ENCODE results near the gene VAMP2. TPM values are rescaled to one million over a fixed set of nuclear protein-coding genes. Genes with fewer than 3 reads are reported as not detected.

The VAMP2 gene
- total RNA-seq, 2 donors from 2014 or later, result 45.1 to 56.3 TPM

GRCh38 chr17:8147805-8148404 lies 14.8 kb downstream of the VAMP2 start:
- no peak for DNase-seq
- ATAC-seq, result no peak
- intact Hi-C loops (cut with DNase I, micrococcal nuclease), result no loop called here

DNA sequence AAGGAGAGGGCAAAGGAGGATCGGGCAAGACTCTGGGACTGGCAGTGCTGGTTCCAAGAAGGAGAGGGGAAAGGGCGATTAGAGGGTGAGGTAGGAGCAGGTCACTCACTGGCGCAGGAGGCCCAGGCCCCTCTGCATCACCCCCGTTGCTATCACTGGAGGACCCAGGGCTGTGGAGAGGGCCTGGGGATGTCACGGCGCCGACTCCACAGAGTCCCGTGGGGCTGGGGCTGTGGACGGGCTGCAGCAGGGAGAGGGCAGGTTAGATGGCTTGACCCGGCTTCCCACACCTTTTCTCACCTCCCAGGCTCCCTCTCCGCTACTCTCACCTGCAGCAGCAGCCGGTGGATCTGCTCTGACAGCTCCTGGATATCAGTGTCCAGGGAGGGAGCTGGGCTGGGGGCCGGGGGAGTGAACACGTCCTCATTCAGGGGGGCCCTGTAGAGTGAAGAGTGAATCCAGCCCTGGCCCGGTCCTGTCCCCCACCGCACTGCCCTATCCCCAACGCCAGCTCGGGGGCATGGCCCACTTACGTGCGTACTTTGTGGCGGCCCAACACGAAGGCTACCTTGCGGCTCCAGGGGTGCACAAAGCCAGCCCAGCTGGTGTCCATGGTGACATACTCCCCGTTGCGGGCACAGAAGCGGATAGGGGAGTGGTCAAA lies 15.5 kb downstream of the VAMP2 start:
- ATAC-seq (no peak), DNase-seq (no peak)
- intact Hi-C loops (cut with DNase I, micrococcal nuclease), result no loop called here

GRCh38 chr17:8146381-8147140 lies 16.2 kb downstream of the VAMP2 start:
- ATAC-seq (no peak), DNase-seq (no peak)
- intact Hi-C loops (cut with DNase I, micrococcal nuclease), result no loop called here

GRCh38 chr17:8145811-8146210 lies 16.9 kb downstream of the VAMP2 start:
- no peak for ATAC-seq
- no peak for DNase-seq
- intact Hi-C loops (cut with DNase I, micrococcal nuclease), result no loop called here

DNA sequence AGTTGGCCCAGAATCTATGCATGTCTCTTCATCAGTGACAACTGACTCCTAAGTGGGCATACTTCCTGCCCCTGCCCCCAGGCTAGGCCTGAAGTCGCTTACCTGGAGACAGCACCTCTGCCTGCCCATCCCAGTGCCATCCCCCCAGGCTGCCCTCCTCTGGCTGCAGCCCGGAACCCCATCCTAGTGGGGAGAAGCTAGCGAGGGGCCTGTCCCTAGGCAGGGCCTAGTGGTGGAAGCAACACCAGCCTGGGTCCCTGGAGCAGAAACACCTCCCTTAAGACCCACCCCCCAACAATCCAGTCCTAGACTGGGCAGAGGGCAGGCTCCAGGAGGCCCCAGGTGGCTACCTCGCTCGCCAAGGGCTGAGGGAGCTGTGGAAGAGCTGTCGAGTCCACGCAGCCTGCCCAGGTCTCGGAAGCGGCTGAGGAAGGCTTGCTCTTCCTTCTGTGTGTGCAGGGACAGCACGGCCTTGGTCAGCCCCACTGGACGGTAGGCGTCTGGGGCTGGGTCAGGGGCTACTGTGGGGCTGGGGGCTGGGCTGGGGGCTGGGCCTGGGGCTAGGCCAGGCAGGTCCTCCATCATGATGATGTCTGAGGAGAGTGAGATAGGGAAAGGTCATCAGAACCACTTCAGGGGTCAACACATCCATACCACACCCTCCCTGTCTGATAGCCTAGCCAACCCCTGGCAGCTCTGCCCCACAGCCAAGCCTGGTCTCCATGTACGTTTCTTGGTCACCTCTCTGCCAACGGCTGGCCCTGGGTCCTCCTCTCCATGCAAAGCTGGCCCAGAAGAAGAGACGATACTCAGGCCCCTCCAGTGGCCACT lies 18.1 kb downstream of the VAMP2 start:
- ATAC-seq (no peak), DNase-seq (no peak)
- intact Hi-C loops (cut with DNase I, micrococcal nuclease), result no loop called here

GRCh38 chr17:8143581-8144400 lies 19.0 kb downstream of the VAMP2 start:
- DNase-seq (no peak), ATAC-seq (no peak)
- intact Hi-C loops (cut with DNase I, micrococcal nuclease), result no loop called here

GRCh38 chr17:8142887-8143580 lies 19.7 kb downstream of the VAMP2 start:
- peak in 1 of 2 donors; percentile 3 for DNase-seq
- intact Hi-C loops (cut with DNase I, micrococcal nuclease), result no loop called here
- no peak for ATAC-seq

GRCh38 chr17:8142158-8142886 lies 20.4 kb downstream of the VAMP2 start:
- ATAC-seq (no peak), DNase-seq (peak in 1 of 2 donors; percentile 6)
- intact Hi-C loops (cut with DNase I, micrococcal nuclease), result no loop called here

- ATAC-seq, result no peak
- intact Hi-C loops (cut with DNase I, micrococcal nuclease), result no loop called here
- peak in 1 of 2 donors; percentile 6 for DNase-seq
Measured at GRCh38 chr17:8141741-8142140, 21.0 kb downstream of the VAMP2 start.

GRCh38 chr17:8141045-8141444 lies 21.7 kb downstream of the VAMP2 start:
- no peak for DNase-seq
- intact Hi-C loops (cut with DNase I, micrococcal nuclease), result no loop called here

GRCh38 chr17:8140065-8141029 lies 22.4 kb downstream of the VAMP2 start:
- intact Hi-C loops (cut with DNase I, micrococcal nuclease), result no loop called here
- DNase-seq, result no peak
- no peak for ATAC-seq

More at GRCh38 chr17:8141045-8141444, 21.7 kb downstream of the VAMP2 start:
- ATAC-seq, result no peak

DNA sequence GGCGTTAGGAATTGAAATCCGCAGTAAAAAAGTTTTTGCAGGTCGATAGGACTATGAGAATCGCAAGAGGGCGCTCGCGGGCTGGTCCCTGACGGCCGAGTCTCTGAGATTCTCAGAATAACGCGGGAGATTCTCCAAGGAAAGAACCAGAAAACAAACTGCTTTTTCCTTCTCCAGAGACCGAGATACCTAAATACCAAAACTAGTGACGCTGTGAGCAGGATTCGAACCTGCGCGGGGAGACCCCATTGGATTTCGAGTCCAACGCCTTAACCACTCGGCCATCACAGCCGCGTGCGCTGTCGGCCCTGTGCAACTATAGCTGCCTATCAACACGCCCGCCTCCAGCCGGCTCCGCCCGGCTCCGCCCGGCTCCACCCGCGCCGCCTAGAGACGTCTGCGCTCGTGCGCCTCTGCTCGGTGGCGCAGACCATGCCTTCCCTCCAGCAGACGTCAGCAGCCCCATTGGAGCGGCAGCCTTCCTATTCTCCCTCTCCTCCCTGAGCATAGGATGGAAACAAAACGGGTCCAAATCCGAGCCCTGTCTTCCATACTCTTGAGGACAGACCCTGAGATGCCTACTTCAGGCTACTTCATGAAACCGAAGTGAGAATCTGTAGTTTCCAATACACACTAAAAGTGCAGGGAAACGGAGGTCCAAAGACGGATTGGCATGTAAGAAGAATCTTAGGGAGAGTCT lies 23.9 kb downstream of the VAMP2 start:
- peak; percentile 96 for ATAC-seq
- DNase-seq, result peak; percentile 91 to 96
- intact Hi-C loops (cut with DNase I, micrococcal nuclease), result no loop called here

DNA sequence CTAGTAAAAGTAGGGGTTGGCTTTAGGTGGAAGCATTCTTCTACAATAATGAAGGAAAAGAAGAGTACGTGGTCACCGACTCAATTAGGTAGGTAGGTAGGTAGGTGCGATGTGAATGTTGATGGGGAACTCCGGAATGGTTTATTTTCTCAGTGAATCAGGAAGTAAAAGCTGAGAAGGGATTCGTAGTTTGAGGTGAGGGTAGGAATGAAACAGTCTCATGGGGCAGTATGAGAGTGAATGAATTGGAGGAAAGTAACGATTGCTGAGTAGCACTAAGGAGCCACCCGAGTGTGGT lies 24.4 kb downstream of the VAMP2 start:
- ATAC-seq, result no peak
- intact Hi-C loops (cut with DNase I, micrococcal nuclease), result no loop called here
- no peak for DNase-seq

- DNase-seq (peak in 1 of 2 donors; percentile 33), ATAC-seq (no peak)
- intact Hi-C loops (cut with DNase I, micrococcal nuclease), result no loop called here
Measured at GRCh38 chr17:8137645-8138373, 24.9 kb downstream of the VAMP2 start.

GRCh38 chr17:8133941-8134340 lies 28.8 kb downstream of the VAMP2 start:
- no peak for ATAC-seq
- intact Hi-C loops (cut with DNase I, micrococcal nuclease), result no loop called here
- no peak for DNase-seq

Data from left colon (tissue), 2 donors.